NCI-H2171 treated with DMSO at 0.1 percent for 48 hours (cell line): Measurements from ENCODE around the gene TLE1.

ENCODE experiments used
- DNase-seq: peaks from one replicate; lab custom pipeline; 2025; lab: John Stamatoyannopoulos, UW

TLE1 gene

DNA sequence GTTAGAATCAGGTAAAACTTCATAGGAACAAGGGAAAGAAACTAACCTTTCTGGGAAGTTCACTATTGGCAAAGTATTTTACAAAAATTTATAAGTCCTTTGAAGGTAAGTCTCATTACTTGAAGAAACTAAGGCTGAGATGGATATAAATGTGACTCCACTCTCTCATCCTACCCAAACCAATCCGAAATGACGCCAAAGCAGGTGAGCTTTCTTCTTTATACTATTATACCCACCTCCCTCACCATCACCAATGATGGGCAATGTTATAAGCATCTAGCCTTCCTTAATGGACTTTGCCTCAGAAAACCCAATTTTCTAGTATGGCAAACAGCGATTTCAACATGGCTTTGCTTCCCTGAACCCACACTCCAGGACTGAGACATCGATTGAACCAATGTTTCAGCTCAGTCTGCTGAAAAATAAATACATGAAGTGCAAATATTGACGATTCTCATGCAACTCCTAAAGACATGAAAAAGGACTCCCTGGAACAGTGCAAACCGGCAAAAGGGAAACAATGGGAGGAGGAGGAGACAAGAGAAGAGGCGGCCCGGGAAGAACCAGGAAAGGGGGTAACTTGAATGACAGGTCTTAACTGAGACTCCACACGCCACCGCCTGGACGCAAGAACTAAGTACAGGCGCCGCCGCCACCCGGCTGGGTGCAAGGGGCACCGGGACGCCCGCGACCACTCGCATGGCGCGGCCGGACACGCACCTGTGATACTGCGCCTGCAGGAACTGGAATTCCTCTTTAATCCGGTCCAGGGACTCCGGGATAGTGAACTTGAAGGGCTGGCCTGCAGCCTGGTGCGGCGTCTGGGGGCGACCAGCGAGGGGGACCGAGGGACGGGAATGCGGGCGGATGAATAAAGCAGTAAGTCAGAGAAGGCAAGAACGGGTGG, 2.5 kb downstream of the TLE1 start:
- peak; percentile 87 for DNase-seq

DNA sequence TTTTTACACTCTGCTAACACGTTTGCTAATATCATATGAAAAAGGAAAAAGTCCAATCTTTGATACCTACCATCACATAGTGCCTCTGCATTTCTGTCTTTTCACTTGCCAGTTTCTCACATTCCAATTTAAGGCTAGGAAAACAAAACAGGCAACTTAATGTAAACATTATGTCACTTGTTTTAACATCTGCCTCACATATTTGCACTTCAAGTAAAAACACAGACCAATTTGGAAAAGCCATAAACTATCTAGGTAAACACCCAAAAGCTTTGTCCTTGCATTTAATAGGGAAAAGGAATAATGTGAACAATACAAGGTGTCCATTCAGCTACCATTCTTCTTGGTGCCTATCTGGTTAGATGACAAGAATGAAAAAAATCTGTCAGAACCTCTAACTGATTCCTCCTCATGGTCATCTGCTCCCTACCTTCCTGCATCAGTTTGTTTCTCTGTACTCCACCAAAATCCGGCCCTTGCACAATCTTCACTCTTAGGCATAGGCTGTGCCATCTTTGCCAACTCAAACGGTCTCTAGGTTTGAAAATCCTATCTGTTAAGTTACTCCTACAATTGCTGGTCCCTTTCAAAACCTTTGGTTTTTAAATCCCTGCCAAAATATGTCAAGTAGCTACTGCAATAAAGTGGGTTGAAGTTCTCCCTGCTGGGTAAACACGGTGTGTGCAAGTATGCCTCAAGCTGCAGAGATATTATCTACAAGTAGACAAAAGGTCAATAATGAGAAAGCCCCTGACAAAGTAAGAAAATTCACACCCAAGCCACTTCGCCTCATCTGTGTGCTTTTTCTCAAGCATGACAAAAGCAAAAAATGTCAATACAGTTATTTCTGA, 3.4 kb downstream of the TLE1 start:
- DNase-seq = no peak

DNA sequence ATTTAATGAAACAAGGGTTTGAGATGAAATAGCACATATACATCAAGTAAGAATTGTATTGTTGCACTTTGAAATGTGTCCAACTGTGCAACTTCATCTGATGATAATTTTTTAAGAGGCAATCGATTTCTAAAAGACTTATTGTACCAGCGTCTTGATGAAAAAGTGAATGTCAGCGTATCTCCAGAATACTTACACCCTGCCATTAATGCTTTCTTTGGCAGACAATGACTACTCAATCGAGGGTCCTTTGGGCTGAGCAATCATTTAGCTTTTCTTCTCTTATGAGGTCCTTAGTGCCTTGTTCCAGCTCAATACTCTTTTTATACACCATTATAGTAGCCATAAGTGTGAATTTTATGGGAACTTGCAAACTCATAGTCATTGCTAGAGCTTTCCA, 4.7 kb downstream of the TLE1 start:
- no peak for DNase-seq

DNA sequence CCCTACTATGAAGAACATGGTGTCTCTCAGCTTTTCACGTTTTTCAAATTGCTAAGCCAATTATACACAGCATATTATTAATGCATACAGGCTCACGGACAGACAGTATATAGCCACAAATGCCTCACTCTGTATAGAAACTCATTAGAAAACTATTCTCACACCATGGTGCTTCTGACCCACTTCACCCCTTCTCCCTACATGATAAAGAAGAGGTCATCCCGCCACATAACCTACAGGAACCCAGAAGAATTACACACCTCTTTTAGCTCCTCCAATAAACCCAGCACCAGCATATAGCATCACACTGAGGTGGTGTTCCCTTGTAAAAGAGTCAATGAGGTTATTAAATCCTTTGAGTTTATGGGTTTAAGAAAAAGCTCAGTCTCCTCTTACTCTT, 5.6 kb downstream of the TLE1 start:
- DNase-seq = no peak

DNA sequence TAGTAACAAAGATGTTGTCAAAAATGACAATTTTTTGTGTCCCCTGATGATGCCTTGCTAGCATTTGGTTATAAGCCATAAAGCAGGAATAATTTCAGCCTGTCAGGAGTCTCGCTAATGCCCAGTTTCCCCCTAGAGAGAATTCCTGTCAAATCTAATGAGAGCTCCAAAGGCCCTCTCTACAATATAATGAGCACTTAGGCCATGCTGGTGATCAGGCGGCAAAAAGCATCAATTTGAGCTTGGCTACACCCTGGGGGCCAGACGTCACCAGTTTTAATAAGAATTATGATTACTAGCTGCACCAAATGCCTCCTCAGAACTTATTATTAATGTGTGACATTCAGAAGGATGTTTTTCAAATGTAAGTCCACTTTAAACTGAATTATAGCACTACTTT, 6.1 kb downstream of the TLE1 start:
- no peak for DNase-seq

DNA sequence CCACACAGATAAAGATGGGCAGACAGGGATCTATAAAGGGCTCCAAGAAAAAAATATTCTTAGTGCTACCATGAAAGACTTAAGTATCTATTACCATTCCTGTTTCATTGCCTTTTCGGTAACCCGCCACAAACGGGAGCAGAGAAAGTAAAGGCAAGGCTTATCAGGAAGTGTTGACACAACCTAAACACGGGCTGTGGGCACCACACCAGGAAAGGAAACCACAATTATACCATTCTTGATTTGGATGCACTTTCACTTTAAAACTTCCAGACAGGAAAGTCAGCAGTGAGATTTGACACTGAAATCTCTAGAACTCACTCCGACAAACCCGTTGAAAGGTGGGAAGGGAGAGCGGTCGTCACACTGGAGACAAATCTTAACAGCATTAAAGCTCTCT, 6.5 kb downstream of the TLE1 start:
- no peak for DNase-seq

DNA sequence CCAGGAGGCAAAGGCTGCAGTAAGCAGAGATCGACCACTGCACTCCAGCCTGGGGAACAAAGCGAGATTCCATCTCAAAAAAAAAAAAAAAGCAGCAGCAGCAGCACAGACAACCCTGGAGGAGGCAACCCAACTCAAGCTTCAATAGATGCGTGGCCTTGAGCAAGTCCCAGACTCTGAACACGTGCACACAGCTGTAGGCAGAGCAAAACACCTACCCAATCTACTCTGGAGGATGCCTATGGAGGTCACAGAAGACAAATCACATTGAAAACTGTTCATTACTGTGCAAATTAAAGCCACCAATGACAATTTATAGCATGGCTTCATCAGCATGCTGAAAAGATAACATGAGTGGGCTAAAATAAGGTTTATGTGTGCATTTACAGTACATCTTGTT, 7.2 kb downstream of the TLE1 start:
- no peak for DNase-seq

DNA sequence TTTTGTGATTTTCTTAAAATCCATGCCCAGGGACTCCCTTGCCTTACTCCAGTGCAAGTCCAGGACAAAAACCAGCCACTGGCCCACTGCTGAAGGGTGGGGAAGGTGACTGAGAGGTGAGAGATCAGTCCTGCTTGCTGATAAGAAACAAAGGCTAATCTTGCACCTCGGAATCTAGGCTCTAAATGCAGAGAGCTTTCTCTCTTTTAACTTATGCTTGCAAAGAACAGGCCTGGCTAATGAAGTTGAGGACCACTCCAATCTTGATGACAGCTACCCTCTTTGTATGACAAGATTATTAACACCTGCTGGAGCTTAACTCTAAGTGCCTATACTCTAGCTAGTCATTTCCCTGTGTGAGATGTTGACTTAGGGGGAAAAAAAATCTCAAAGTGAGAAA, 8.8 kb downstream of the TLE1 start:
- no peak for DNase-seq

DNA sequence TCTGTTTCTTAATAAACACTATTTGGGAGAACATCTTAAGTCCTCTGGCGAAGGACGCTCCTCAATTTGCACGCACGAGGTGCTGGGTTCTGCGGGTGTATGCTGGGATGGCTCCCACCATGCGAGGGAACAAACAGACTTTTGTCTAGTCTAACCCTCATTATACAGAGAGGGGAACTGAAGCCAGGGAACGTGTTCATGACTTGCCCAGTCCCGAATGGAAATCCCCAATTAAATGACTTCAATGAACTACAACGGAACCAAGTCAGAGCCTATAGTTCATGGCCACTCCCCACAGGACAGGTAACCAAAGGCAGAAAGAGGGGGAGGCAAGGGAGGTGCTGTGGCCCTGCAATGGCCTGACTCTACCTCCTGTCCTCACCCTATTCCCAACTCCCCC, 9.3 kb downstream of the TLE1 start:
- no peak for DNase-seq

DNA sequence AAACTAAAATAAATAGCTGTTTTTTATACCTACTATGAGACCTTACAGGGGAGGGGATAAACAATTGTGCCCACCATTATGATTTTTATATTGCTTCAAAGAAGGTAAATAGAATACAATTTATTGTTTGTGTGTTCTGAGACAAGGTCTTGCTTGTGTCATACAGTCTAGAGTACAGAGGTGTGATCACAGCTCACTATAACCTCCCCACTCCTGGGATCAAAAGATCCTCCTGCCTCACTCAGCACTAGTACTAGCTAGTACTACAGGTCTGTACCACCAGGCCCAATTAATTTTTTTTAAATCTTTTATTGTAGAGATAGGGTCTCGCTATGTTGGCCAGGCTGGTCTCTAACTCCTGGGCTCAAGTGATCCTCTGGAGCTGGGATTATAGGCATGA, 11.3 kb downstream of the TLE1 start:
- no peak for DNase-seq

DNA sequence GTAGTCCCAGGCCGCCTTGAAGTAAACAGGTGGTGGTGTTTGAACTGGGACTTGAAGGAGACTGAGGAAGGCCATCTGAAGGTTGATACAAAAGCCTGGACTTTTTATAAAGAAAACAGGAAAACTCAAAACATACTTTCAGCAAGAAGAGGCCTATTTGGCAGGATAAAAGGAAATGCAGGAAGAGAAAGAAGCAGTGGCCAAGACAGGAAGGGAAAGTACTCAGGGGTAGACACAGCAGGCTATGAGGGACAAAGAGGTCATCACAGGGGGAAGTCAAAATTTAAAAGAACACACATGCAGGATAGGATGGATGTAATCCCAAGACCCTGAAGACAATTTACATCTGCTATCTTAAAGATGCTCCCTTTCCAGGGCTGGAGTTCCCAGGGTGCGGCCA, 13.0 kb downstream of the TLE1 start:
- DNase-seq = no peak

DNA sequence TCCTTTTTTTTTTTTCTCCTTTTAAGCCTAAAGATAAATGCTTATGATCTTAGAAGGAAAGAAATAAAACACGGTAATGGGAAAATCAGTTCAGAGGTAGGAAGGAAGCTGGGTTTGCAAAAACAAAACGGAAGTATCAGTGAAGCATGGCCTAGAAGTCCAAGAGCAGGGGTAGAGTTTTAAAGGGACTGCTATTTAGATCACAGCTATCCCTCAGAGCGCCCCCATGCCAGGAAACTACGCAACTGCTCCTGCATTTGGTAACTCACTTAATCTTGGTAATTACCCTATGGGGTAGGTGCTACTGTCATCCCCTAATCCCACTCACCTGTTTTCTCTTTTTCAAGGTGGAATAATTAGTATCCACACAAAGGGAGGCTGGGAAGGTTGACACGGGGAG, 16.0 kb downstream of the TLE1 start:
- no peak for DNase-seq

DNA sequence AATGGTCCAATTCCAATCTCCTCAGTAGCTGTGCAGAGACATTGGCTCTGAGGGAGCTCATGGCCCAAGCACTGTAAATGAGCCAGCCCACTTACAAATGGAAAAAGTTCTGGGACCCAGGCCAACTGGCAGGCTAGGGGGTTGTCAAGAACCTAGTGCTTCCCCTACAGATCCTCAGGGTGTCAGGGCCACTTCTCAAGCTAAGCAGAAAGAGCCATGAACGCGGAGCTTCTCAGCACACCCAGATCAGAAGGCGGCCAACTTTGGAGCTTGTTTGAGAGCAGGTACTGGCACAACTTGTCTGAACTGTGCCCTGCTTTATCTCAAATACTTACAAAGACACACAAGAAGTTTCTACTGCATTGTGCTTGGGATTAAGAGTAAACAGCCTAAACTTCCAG, 17.5 kb downstream of the TLE1 start:
- DNase-seq = no peak

DNA sequence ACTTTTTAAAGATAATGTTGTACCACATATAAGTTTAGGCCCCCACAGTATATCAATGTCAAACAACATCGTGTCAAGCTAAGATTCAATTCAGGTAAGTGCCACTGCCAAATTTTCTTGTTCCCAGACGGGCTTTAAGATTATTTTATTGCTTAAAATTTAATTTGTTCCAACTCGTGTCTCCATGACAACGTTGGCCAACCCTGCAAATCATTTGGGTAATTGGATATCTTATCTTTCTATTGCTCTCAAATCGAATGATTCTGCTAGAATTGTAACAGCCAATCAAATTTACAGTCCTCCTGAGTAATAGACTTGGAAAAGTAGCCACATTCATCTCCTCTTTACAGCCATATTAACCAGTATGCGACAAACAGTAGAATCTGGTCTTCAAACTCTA, 19.5 kb downstream of the TLE1 start:
- no peak for DNase-seq

DNA sequence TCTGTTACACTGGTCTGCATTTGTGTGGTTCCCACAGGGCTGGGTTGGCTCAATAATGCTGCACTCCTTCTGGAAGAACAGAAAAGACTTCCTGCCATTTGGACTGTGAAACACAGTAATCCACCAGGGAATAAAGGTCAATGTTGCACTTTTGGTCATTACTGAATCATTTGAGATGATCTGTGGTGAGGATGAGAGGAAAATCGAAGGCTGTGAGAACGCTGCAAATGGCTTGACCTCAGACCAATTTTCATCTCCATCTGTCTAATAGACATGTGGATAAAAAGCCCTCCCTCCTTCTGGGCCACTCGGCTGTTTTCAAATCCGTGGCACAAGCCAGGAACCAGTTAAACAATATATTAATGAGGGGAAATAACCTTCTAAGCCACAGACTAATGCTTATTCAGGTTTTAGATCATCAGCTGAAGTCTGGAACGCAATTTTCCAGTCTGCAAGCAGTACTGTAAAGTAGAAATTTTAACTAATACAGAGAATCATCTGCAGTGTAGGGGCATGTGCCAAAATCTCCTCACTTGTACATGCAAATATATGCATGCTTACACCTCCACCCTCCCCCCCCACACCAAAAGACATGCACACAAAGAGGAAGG, 20.2 kb downstream of the TLE1 start:
- peak; percentile 47 for DNase-seq

DNA sequence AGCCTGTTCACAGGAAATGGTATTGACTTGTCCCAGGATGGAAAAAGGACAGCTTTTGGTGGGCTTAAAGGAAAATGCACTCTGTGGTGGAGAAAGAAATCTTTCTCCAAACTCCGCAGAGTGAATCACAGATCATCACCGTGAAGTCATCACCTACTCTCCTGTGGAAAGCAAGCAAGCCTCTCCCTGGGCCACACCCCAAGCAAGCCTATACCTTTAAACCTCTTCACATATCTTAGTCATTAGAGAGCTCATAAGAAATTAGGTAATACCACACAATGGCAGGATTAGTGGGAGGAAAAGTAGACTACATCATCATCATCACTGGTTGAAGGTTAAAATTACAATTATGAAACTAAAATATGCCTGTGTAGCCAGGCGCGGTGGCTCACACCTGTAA, 23.2 kb downstream of the TLE1 start:
- no peak for DNase-seq

DNA sequence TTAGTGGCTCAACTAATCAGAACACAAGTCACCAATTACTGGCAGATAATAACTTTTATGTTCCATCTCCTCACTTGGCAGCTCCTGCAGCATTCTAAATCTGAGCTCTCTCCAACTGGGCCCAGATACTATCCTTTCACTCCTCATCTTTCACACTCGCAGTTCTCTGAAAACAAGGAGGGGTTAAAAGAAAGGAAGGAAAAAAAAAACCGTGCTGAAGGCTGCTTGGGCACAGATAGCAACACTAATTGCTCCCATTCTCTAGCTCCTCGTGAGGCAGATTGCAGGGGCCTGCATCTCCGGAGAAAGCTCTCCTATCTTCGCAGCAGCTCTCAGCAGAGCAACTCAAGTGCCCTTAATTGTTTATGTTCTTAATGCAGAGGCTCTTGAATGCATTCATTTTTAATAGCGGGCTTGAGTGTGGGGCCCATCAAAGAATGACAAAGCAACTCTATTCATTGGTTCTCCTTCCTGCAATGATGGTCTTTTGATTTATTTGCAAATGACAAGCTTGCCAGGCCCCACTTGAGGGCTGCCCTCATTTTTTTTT, 23.9 kb downstream of the TLE1 start:
- DNase-seq = peak; percentile 76

DNA sequence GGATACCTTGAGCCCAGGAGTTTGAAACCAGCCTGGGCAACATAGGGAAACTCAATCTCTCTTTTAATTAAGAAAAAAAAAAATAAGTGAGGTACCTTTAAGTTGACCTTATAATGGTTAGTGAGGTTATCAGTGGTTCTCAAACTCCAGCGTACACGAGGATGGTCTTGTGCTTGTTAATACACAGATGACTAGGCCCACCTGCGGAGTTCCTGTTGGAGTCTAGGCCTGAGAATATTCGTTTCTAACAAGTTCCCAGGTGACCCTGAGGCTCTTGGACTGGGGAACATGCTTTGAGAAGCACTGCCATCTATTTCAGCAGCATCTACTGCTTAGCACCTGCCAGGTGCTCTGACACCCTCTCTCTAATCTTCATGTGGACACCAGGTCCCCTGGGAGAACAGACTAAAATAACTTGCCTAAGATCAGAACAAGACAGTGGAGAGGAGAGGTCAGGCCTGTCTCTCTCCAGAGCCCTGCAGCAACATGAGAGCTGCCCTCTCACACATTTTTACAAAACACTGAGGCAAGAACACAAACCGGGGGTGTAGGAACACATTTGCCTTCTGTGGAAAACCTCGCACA, 24.6 kb downstream of the TLE1 start:
- peak; percentile 42 for DNase-seq

DNA sequence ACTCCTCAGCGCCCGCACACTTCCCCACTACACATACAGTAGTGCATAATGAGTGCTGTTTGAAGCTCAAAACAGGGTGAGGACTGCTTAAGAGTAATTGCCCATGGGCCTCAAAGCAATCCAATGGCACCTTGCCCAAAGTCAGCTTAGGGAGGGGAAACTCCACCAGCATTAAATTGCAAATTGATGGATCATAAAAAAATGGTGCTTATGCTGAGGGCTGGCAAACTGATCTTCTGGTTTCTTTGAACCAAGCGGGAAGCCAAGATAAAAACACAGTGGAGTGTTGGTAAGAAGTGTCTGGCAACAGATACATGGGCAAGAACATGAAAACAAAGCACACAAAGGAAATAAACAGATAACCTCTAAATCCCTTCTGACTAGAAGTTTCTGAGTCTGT, 28.0 kb downstream of the TLE1 start:
- peak; percentile 61 for DNase-seq

DNA sequence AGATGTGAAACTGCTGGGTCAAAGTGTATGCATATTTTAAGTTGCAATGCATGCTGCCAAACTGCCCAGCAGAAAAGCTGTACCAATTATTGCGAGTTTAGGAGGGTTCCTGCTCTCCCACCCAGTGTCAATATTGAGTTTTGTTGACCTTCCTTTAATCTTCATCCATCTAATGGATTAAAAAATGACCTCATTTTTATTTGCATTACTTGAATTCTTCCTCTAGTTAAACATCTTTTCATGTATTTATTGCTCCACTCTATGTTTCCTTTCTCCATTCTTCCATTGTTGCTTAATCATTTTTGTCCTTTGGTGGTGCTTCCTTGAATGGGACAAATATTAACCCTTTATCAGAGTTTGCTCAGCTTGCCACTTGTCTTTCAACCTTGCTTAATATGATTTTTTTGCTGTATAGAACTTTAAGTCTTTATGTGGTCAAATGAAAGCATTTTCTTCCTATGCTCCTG, 32.4 kb downstream of the TLE1 start:
- no peak for DNase-seq

DNA sequence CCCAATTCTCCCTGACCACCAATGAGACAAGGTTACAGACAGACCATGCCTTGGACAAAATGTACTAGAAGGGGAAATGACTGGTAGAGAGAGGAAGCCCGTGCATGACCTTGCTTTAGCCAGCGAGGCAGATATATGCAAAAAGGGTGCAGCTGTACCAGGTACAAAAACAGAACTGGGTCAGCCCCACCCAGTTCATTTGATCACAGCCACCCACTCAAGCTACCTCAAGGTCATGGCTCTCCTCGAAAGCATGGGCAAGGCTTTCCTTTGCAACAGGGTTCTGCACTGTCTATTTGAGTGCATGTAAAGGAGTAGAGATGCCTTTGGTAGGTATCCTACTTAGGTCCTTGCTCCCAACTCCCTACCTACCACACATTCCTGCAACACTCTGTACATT, 33.3 kb downstream of the TLE1 start:
- DNase-seq = no peak

DNA sequence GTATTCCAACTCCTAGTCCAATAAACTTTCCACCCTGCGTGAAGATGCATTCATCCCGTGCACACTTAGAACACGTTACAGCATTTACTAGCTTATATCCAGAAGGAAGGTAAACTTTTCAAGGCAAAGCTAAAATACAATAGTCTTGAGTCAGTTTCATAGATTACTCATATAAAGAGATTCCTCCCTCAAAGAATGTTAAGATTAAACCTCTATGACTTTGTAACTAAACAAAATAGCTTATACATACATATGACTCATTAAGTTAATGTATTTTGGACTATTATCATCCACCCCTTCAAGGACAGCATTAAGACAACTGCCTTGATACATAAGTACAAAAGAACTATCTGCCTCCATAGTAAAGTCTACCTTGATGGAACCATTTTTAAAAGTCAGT, 36.1 kb downstream of the TLE1 start:
- DNase-seq = no peak
